ENCODE measurements around the gene JAML. TPM values are rescaled to one million over a fixed set of nuclear protein-coding genes. Genes with fewer than 3 reads are reported as not detected.

JAML gene
- total RNA-seq, 1 experiment from 2014 or later = 0.30 TPM

DNA sequence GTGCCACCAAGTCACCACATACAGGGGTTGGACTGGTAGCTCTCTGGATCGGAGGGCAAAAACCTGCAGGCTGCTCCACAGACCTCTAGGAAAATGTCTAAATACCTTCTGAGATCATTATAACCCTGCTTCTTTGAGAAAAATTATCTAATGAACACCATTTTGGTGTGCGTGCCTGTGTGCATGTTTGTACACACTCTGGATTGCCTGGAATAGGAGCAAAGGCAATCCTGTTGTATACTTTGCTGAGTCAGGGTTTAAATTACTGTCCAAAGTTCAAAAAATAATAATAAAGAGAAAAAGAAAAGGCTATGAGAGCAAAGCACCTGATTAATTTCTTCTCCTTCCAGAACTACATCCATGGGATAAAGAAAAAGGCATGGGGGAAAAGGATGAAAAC, 11.0 kb downstream of the JAML start:
- Histone ChIP-seq H3K79me2 (ENCODE audit: insufficient read depth, low read length) (no peaks in the 10 kb centered on the region), H3K27ac (ENCODE audit: low read depth, low read length) (no peak overlapping the region), H3K4me2 (ENCODE audit: low read length) (no peak overlapping the region), H4K20me1 (ENCODE audit: insufficient read depth) (no peaks in the 10 kb centered on the region), H3K9ac (ENCODE audit: low read length) (no peak overlapping the region), H3K4me3 (replicated peaks in 1 of 2; ENCODE audit: low read depth in 1 of 2, low read length in 2 of 2) (no peak overlapping the region), H3K36me3 (ENCODE audit: control insufficient read depth in 1 of 2, insufficient read depth in 2 of 2, low read length in 2 of 2) (no peaks in the 10 kb centered on the region), H3K9me2 (ENCODE audit: insufficient read depth) (no peaks in the 10 kb centered on the region), H3K9me3 (ENCODE audit: control insufficient read depth in 1 of 2, insufficient read depth in 1 of 2, low read depth in 1 of 2, low read length in 2 of 2) (no peaks in the 10 kb centered on the region), H2AFZ (ENCODE audit: low read depth, low read length, poor library complexity, severe bottlenecking) (no peak overlapping the region), H3K4me1 (ENCODE audit: control insufficient read depth in 1 of 2, insufficient read depth in 2 of 2, low read length in 2 of 2) (no peaks in the 10 kb centered on the region), H3K27me3 (ENCODE audit: insufficient read depth, low read length) (peaks cover 16% of the 10 kb centered on the region; the same call in 1 of the 2 replicates)
- BruUV-seq (replicated peaks) = no TSS peak
- no peak for TF ChIP-seq SP1 (IDR thresholded peaks at IDR 0.05; ENCODE audit: low read depth)
- no peak for TF ChIP-seq RAD21 (IDR thresholded peaks at IDR 0.05; ENCODE audit: low read depth)
- TF ChIP-seq JUND (IDR thresholded peaks at IDR 0.05) = no peak
- TF ChIP-seq, protein P1, sequence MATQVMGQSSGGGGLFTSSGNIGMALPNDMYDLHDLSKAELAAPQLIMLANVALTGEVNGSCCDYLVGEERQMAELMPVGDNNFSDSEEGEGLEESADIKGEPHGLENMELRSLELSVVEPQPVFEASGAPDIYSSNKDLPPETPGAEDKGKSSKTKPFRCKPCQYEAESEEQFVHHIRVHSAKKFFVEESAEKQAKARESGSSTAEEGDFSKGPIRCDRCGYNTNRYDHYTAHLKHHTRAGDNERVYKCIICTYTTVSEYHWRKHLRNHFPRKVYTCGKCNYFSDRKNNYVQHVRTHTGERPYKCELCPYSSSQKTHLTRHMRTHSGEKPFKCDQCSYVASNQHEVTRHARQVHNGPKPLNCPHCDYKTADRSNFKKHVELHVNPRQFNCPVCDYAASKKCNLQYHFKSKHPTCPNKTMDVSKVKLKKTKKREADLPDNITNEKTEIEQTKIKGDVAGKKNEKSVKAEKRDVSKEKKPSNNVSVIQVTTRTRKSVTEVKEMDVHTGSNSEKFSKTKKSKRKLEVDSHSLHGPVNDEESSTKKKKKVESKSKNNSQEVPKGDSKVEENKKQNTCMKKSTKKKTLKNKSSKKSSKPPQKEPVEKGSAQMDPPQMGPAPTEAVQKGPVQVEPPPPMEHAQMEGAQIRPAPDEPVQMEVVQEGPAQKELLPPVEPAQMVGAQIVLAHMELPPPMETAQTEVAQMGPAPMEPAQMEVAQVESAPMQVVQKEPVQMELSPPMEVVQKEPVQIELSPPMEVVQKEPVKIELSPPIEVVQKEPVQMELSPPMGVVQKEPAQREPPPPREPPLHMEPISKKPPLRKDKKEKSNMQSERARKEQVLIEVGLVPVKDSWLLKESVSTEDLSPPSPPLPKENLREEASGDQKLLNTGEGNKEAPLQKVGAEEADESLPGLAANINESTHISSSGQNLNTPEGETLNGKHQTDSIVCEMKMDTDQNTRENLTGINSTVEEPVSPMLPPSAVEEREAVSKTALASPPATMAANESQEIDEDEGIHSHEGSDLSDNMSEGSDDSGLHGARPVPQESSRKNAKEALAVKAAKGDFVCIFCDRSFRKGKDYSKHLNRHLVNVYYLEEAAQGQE (IDR thresholded peaks at IDR 0.05; ENCODE audit: low read depth) = no peak
- TF ChIP-seq SRF (IDR thresholded peaks at IDR 0.05; ENCODE audit: low read depth) = no peak
- TF ChIP-seq YY1 (IDR thresholded peaks at IDR 0.05; ENCODE audit: extremely low read depth, insufficient replicate concordance, low read depth, low read length) = no peak
- no peak for TF ChIP-seq SIN3A (IDR thresholded peaks at IDR 0.05; ENCODE audit: low read depth)
- no peak for TF ChIP-seq POLR2AphosphoS5 (IDR thresholded peaks at IDR 0.05; ENCODE audit: low read depth, low read length)
- TF ChIP-seq ZNF274 (IDR thresholded peaks at IDR 0.05; ENCODE audit: low read depth, low read length) = no peak
- no peak for TF ChIP-seq POLR2A (IDR thresholded peaks at IDR 0.05; ENCODE audit: borderline replicate concordance, extremely low read depth, insufficient read depth, insufficient read length)
- TF ChIP-seq EZH2phosphoT487 (IDR thresholded peaks at IDR 0.05; ENCODE audit: borderline replicate concordance) = no peak
- DNase-seq (ENCODE audit: low read depth, low spot score) (no peak), ATAC-seq (no peak)
- ChIA-PET POLR2A (no interaction called here), CTCF (interaction anchor here (2.5 kb wide), 1 partner anchor 15 kb away, joined by 10 read pairs; no protein-coding TSS in a partner anchor), RAD21 (ENCODE audit: low non-redundant PET in 1 of 2, low total read pairs in 2 of 2, uncharacterized antibody in 2 of 2, unreplicated experiment in 2 of 2) (no interaction called here)
- intact Hi-C loops (cut with micrococcal nuclease) = no loop called here
